RPMI8226 (cell line): Measurements from ENCODE around the gene ERP44.
"Not testable (repeated sequence)": the region's sequence is repeated elsewhere in the genome, so short reads cannot be mapped to it uniquely, and the experiment has no call there.

ENCODE experiments used
- DNase-seq: peaks from one replicate; pipeline ENCODE4 v3.0.0-alpha.2; 2015

The ERP44 gene

GRCh38 chr9:100098887-100099721 lies at the start of gene ERP44, which contains the start of gene INVS:
Gene ERP44, minus strand, starts transcription at chr9:100099000. Its CDS starts 160 bp downstream, at chr9:100098840.
Gene INVS, plus strand, starts transcription at chr9:100099243. Its CDS starts 5,279 bp downstream, at chr9:100104522.
- DNase-seq: peak; percentile 97

DNA sequence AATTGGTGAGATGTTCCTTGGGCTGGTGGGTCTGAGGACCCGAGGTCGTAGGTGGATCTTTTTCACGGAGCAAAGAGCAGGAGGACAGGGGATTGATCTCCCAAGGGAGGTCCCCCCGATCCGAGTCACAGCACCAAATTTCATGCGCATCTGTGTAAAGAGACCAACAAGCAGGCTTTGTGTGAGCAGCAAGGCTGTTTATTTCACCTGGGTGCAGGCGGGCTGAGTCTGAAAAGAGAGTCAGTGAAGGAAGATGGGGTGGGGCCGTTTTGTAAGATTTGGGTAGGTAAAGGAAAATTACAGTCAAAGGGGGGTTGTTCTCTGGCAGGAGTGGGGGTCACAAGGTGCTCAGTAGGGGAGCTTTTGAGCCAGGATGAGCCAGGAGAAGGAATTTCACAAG lies 47.2 kb upstream of the ERP44 start:
- DNase-seq: not testable (repeated sequence)

DNA sequence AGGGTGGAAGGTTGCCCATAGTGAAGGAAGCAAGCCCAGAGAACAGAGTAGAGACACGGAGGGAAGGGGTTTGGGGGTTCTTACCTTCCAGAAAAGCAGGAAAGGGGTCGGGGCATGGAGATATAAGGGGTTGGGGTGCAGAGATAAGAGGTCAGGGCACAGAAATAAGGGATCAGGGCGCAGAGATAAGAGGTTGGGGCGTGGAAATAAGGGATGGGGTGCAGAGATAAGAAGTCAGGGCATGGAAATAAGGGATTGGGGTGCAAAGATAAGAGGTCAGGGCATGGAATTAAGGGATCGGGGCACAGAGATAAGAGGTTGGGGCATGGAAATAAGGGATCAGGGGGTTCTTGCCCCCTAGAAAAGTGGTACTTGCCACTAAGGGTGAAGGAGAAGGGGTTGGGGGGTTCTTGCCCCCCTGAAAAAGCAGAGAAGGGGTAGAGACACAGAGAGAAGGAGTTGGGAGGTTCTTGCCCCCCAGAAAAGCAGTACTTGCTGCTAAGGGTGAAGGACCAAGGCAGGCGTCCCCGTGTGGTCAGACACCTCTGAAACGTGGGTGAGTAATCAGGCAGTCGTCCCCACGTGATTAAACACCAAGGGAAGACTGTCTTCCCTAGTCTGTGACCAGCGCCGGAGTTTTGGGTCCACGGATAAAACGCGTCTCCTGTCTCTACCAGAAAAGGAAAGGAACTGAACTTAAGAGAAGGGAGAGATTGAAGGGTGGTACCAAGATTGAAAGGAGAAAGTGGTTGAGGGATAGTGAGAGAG lies 46.6 kb upstream of the ERP44 start:
- not testable (repeated sequence) for DNase-seq

DNA sequence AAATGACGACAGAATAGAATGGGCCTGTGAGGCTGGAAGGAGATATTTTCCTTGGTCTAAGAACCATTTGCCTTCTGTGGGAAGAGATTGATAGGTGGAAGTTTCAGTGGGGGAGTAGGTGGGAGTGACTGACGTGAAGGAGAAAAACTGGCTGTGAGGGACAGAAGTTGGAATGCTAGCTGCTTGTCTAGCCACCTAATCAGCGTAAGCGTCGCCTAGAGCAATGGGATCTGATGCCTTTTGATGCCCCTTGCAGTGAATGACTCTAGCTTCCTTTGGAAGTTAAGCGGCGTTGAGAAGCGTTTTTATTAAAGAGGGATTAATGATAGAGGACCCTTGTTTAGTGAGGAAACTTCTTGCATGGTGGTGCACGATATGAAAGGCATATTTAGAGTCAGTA lies 43.1 kb upstream of the ERP44 start:
- DNase-seq: not testable (repeated sequence)

GRCh38 chr9:100140303-100140702 lies 41.5 kb upstream of the ERP44 start:
- not testable (repeated sequence) for DNase-seq

DNA sequence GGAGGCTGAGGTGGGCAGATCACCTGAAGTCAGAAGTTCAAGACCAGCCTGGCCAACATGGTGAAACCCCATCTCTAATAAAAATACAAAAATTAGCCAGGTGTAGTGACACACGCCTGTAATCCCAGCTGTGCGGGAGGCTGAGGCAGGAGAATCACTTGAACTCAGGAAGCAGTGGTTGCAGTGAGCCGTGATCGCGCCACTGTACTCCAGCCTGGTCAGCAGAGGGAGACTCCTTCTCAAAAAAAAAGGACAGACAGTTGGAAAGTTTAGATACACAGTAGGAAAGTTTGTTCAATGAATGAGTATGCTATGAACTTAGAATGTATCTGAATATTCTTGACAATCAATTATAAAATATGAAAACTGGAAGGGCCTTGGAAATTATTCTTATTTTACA lies 38.0 kb upstream of the ERP44 start:
- DNase-seq: not testable (repeated sequence)

DNA sequence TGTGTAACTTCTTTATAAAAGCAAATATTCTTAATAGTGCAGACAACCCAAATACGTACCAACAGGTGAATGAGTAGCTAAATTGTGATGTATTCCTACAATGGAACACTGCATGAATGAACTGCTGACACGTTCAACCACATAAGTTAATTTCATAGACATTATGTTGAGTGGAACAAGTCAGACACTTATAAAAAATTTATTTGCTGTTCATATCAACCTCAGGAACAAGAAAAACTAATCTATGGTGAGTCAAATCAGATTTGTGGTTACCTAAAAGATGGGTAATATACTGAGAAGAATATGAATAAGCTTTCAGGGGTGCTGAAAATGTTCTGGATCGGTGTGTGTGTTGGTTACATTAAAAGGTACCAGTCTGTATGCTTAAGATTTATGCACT lies 35.9 kb upstream of the ERP44 start:
- DNase-seq: no peak

DNA sequence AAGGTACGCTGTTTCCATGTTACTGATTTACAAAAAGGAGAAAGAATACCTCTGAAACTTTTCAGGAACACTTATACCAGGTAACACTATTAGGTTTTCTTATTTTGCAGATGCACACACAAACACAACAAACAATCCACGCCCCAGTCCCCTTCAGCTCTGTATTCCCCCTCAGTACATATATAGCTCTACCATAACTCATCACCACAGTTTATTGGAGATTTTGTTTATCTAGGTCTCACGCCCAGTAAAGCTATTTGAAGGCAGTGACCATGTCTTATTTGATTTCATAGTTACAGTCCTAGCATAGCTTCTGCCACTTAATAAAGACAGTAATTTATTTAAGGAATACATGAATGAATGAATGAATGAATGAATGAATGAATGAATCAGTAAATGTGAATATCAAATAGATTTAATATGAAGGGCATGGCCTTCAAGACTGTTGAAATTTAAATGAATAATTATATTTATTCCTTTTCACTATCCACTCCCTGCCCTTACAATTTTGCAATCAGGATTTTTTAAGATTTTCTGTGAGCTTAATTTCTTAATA lies 33.2 kb upstream of the ERP44 start:
- no peak for DNase-seq

DNA sequence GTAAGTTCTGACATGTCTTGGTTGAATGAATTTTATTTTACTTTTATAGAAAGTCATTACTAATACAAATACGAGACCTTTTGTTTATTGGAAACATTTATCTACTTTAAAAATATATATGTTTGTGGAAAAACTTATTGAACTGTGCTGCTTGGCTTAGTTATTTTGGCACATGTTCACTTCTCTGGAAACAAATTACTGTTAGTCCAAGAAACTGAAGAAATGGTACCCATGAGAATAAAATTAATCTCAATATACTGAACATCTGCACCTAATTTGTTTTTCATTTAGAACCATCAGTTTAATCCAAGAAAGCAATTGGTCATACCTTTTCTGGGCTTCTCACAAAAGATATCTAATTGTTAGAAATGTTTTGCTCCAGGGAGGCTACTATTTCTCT lies 32.4 kb upstream of the ERP44 start:
- no peak for DNase-seq

- no peak for DNase-seq
These were observed 31.0 kb upstream of the ERP44 start for GRCh38 chr9:100129772-100130171.

GRCh38 chr9:100126423-100126822 lies 27.6 kb upstream of the ERP44 start:
- no peak for DNase-seq

DNA sequence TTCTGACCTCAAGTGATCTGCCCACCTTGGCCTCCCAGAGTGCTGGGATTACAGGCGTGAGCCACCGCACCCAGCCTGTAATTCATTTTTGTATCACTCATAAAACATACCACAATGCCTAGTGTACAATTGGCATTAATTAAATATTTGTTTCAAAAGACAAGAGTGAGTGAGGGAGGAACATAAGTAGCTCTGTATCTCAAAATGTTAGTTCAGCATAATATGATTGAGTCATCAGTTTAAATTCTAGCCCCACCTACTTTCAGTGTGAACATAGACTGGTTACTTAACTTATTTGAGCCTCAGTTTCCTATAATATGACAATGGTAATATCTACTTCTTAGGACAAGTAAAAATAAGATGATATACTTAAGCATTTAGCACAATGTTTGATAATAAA lies 27.1 kb upstream of the ERP44 start:
- no peak for DNase-seq

GRCh38 chr9:100125236-100125635 lies 26.4 kb upstream of the ERP44 start:
- no peak for DNase-seq

DNA sequence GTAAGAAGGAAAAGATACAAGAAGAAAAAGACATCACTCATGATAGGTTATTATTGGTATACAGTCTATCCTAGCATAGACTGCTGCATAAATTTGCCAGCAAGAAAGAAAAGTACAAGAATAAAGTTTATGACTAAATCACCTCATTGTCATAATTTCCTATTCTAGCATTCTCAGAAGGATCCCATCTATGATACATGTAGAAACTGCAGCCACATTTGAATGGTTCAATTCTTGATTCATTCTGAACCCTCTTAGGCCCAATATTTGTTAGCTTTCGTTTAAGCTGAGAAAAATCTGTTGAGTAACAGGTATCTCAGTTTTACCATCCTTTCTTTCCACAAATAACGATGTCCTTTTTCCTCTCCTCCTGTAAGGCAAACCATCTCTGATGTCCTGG lies 21.5 kb upstream of the ERP44 start:
- no peak for DNase-seq

- no peak for DNase-seq
These were observed 18.5 kb upstream of the ERP44 start for GRCh38 chr9:100117316-100117715.

- no peak for DNase-seq
These were observed 14.0 kb upstream of the ERP44 start for GRCh38 chr9:100112677-100113336.

GRCh38 chr9:100111235-100111634 lies 12.4 kb upstream of the ERP44 start:
- no peak for DNase-seq

DNA sequence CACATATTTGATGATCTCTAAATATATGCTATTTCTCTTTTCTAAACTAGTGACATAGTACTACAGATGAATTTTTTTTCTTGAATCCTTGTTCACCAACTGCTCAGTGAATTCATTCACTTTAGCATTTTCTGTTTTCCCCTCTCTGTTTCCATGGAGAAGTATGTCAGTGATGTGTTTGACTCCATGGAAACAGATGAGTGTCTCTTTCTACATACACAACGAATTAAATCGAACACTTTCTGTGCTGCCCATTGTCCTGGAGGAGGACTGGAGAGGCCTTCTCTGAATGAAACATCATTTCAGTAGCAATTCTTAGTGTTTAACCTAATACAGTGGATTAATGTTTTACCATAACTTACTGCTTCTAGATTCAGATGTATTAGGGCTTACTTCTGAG lies 9.8 kb upstream of the ERP44 start:
- no peak for DNase-seq

DNA sequence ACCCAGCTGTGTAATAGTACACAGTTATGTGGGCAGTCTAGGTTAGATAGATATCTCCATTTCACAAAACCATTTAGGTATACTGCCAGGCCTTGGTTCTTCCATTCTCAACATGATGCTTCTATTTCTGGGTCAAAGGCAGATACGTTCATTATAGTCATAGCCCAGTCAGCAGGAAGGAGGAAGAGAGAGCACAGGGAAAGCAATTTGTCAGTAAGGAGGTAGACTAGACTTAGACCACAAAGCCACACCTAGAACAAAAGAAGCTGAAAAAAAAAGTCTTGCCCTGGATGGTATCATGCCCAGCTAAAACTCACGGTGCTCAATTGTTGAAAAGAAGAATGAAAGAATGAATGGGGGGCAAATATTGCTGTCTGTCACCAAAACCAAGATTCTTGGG lies 7.8 kb upstream of the ERP44 start:
- no peak for DNase-seq

DNA sequence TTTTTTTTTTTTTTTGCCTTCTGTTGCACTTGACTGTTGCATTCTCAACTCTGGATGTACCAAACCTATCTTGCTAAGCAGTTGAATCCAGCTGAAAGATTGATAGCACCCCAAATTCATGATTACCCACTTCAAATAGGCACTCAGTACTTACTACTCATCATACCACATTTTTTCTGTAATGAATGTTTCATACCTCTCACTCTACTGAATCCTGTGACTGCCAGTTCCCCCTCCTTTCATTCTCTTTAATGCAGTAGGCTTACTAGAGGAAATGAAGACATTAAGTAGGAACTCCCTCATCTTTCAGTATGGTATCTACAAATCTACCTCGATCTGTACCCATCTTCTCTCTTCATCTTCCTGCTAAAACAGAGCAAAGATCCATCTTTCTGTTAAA lies 7.1 kb upstream of the ERP44 start:
- no peak for DNase-seq

DNA sequence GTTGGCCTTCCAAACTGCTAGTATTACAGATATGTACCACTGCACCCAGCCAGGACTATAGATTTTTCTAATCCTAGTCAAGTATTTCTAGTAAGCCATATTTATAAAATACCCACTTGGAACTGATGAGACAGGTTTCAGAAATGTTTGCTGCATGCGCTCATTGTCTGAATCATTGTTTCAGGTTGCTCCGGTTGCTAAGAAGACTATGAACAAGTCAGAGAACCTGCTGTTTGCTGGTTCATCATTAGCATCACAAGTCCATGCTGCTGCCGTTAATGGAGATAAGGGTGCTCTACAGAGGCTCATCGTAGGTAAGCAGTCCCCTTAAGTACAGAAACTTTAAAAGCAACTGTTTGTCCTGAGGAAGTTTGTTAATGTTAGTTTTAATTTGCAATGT lies 5.5 kb upstream of the ERP44 start:
- DNase-seq: no peak

- no peak for DNase-seq
These were observed 2.8 kb upstream of the ERP44 start for GRCh38 chr9:100101608-100102007.

GRCh38 chr9:100100146-100100667 lies 1.4 kb upstream of the ERP44 start:
- DNase-seq: peak; percentile 3
